A673 (cell line): ENCODE measurements around the gene DMD. TPM values are rescaled to one million over a fixed set of nuclear protein-coding genes. Genes with fewer than 3 reads are reported as not detected.

ENCODE experiments used
- BruUV-seq: library from RNA; stranded (reverse); fragments of 400-500 nt; replicated peaks from 2 replicates; lab custom pipeline; 2021; lab: Mats Ljungman, UMichigan
- CTCF ChIA-PET: fragments of 300-600 bp; sonication (Branson Sonifier 250); formaldehyde crosslinking; loops from one replicate; lab custom pipeline; 2022; ENCODE audit warnings: antibody characterized with exemption; lab: Charles Lee
- POLR2A ChIA-PET: fragments of 300-600 bp; sonication (Branson Sonifier 250); formaldehyde crosslinking; loops from one replicate; lab custom pipeline; 2022; ENCODE audit warnings: antibody characterized with exemption; ENCODE audit not compliant: low non-redundant PET; lab: Charles Lee
- DNase-seq: peaks from one replicate; pipeline ENCODE4 v3.0.0-alpha.2; 2015; ENCODE audit warnings: low spot score
- H3K27ac ChIP-seq: fragments of 200-600 bp; sonication (generic); 2 replicates; pipeline ENCODE4 v1.5.1; 2016; ENCODE audit warnings: mixed run types, low read depth, mild to moderate bottlenecking, mixed read lengths, antibody characterized with exemption, low read length; ENCODE audit not compliant: poor library complexity, severe bottlenecking
- H3K27me3 ChIP-seq: fragments of 200-600 bp; sonication (generic); replicated peaks from 2 replicates; pipeline ENCODE4 v1.6.1; 2017; ENCODE audit warnings: mixed run types, low read depth, mild to moderate bottlenecking, mixed read lengths, antibody characterized with exemption, low read length; ENCODE audit not compliant: insufficient read depth, poor library complexity
- H3K36me3 ChIP-seq: fragments of 200-600 bp; sonication (generic); 2 replicates; pipeline ENCODE4 v1.6.1; 2016; ENCODE audit warnings: mixed run types, mild to moderate bottlenecking, mixed read lengths, antibody characterized with exemption, low read length; ENCODE audit not compliant: insufficient read depth, poor library complexity, severe bottlenecking
- H3K4me1 ChIP-seq: fragments of 200-600 bp; sonication (generic); 2 replicates; pipeline ENCODE4 v1.6.1; 2017; ENCODE audit warnings: mixed run types, mild to moderate bottlenecking, mixed read lengths, antibody characterized with exemption, low read length; ENCODE audit not compliant: insufficient read depth, poor library complexity, severe bottlenecking
- H3K4me3 ChIP-seq: fragments of 200-600 bp; sonication (generic); 2 replicates; pipeline ENCODE4 v1.5.1; 2016; ENCODE audit warnings: low read depth, mixed run types, mild to moderate bottlenecking, mixed read lengths, low read length; ENCODE audit not compliant: poor library complexity, severe bottlenecking
- H3K9me3 ChIP-seq: fragments of 200-600 bp; sonication (generic); 2 replicates; pipeline ENCODE4 v1.6.1; 2016; ENCODE audit warnings: mixed run types, low read depth, mild to moderate bottlenecking, mixed read lengths, antibody characterized with exemption, low read length; ENCODE audit not compliant: poor library complexity, severe bottlenecking
- CTCF ChIP-seq: fragments of 300-800, 200-600 bp; sonication (generic); conservative IDR thresholded peaks from 2 replicates; pipeline ENCODE4 v1.5.1; 2017; ENCODE audit warnings: low read depth, mild to moderate bottlenecking, antibody characterized with exemption, low read length, moderate library complexity, mixed read lengths
- EZH2 ChIP-seq: fragments of 200-600 bp; sonication (generic); IDR thresholded peaks from 2 replicates; pipeline ENCODE4 v1.6.1; 2017; ENCODE audit warnings: borderline replicate concordance, low read depth, mild to moderate bottlenecking, mixed read lengths, antibody characterized with exemption, low read length; ENCODE audit not compliant: poor library complexity, severe bottlenecking
- intact Hi-C: fragments of 100-400 bp; cut with micrococcal nuclease; formaldehyde crosslinking; loops from one replicate; pipeline ENCODE4 v1.10.0; 2022; ENCODE audit not compliant: unreplicated experiment
- total RNA-seq: library from RNA; stranded (reverse); gene quantifications from 2 replicates; pipeline ENCODE4 v1.2.3, GENCODE V29; 2021

The DMD gene
- total RNA-seq, 1 experiment from 2014 or later = 5.4 TPM

DNA sequence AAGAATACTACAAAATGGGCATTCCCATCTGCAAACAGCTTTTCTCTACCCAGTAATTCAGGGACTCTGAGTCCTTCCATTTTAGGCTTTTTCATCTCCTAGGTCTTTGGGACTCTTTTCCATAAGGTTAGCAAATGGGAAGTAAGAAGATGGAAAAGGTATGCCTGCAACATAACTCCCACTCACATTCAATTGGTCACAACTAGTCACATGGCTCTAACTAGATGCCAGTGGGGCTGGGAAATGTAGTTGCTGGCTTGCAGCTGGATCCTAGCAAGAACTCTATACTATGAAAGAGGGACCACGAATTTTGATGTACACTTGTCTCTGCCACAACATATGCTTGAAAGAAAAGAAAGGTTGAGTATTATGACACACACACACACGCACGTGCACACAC, 1184.6 kb downstream of the DMD start:
- TF ChIP-seq EZH2 = no peak
- no peak for TF ChIP-seq CTCF
- no TSS peak for BruUV-seq
- CTCF ChIA-PET = interaction anchor here (0.7 kb wide), 1 partner anchor 304 kb away, joined by 3 read pairs; no protein-coding TSS in a partner anchor

DNA sequence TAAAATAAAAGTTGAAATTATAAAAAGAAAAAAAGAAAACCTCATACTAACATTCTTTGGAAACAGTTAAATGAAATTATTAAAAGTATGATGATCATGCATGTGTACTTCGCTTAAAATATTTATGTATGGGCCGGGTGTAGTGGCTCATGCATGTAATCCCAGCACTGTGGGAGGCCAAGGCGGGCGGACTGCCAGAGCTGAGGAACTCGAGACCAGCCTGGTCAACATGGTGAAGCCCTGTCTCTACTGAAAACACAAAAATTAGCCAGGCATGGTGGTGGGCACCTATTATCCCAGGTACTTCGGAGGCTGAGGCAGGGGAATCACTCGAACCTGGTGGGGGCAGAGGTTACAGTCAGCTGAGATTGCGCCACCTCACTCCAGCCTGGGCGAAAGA, 1187.3 kb downstream of the DMD start:
- Histone ChIP-seq H3K4me3 (no peak overlapping the region), H3K4me1 (no peaks in the 10 kb centered on the region), H3K27ac (no peak overlapping the region), H3K27me3 (no peaks in the 10 kb centered on the region), H3K9me3 (no peaks in the 10 kb centered on the region), H3K36me3 (no peaks in the 10 kb centered on the region)
- BruUV-seq = no TSS peak
- POLR2A ChIA-PET = no interaction called here
- TF ChIP-seq CTCF (no peak), EZH2 (no peak)
- intact Hi-C loops = no loop called here
- CTCF ChIA-PET = no interaction called here
- no peak for DNase-seq

More for the DNA sequence above, 1184.6 kb downstream of the DMD start:
- no peaks in the 10 kb centered on the region for H3K36me3 ChIP-seq
- POLR2A ChIA-PET = no interaction called here
- H3K27ac ChIP-seq = no peak overlapping the region
- no peaks in the 10 kb centered on the region for H3K9me3 ChIP-seq
- H3K27me3 ChIP-seq = no peaks in the 10 kb centered on the region
- H3K4me3 ChIP-seq = no peak overlapping the region
- DNase-seq = no peak
- intact Hi-C loops = no loop called here
- no peaks in the 10 kb centered on the region for H3K4me1 ChIP-seq

GRCh38 chrX:32016195-32016594, 1195.2 kb downstream of the DMD start:
- H3K27ac ChIP-seq = no peak overlapping the region
- ChIA-PET POLR2A (no interaction called here), CTCF (no interaction called here)
- no TSS peak for BruUV-seq
- no peaks in the 10 kb centered on the region for H3K9me3 ChIP-seq
- H3K4me3 ChIP-seq = no peak overlapping the region
- H3K36me3 ChIP-seq = no peaks in the 10 kb centered on the region
- no peak for DNase-seq
- no peaks in the 10 kb centered on the region for H3K4me1 ChIP-seq
- intact Hi-C loops = no loop called here
- H3K27me3 ChIP-seq = no peaks in the 10 kb centered on the region
- TF ChIP-seq CTCF (no peak), EZH2 (no peak)
